HepG2 (cell line): Measurements from ENCODE around the gene BAHCC1. TPM values are rescaled to one million over a fixed set of nuclear protein-coding genes. Genes with fewer than 3 reads are reported as not detected.
A peak's percentile ranks its signal among the peaks of the same experiment; 100 is the strongest.

Experiments used
- ATF3 ChIP-seq: sonication (generic); formaldehyde crosslinking; IDR thresholded peaks from 2 replicates; pipeline ENCODE4 v1.4.0; 2020; ENCODE audit warnings: missing genetic modification reagents
- ATM ChIP-seq: fragments of 450-650 bp; IDR thresholded peaks from 2 replicates; pipeline ENCODE4 v1.7.1; 2017; ENCODE audit warnings: mild to moderate bottlenecking, borderline replicate concordance
- CCAR2 ChIP-seq: fragments of 200-400 bp; formaldehyde crosslinking; optimal IDR thresholded peaks from 2 replicates; pipeline ENCODE3; 2018; ENCODE audit warnings: low read depth, mild to moderate bottlenecking, low read length, moderate library complexity
- HMGXB4 ChIP-seq, 2 experiments: sonication (generic) in 1 of 2; formaldehyde crosslinking in 1 of 2; IDR thresholded peaks; 2 replicates each; pipeline versions ENCODE4 v1.4.0 to v1.6.1; 2018 to 2020; ENCODE audit warnings: missing genetic modification reagents in 2 of 2, borderline replicate concordance in 1 of 2, low read depth in 1 of 2, mild to moderate bottlenecking in 1 of 2, missing biosample characterization in 1 of 2
- KDM3A ChIP-seq: IDR thresholded peaks from 2 replicates; pipeline ENCODE4 v1.6.1; 2018; ENCODE audit warnings: low read depth, missing compliant biosample characterization
- KDM5A ChIP-seq: fragments of 200-600 bp; sonication (generic); IDR thresholded peaks from 2 replicates; pipeline ENCODE4 v1.7.0; 2018; ENCODE audit warnings: antibody characterized with exemption, mild to moderate bottlenecking, low read length, borderline replicate concordance
- KDM6A ChIP-seq: IDR thresholded peaks from 2 replicates; pipeline ENCODE4 v1.6.1; 2016; ENCODE audit warnings: low read depth
- KLF15 ChIP-seq: sonication (generic); formaldehyde crosslinking; IDR thresholded peaks from 2 replicates; pipeline ENCODE4 v1.8.1; 2023; ENCODE audit warnings: borderline replicate concordance, mild to moderate bottlenecking, inconsistent platforms, missing genetic modification reagents, mixed read lengths
- MED1 ChIP-seq: sonication (generic); formaldehyde crosslinking; IDR thresholded peaks from 2 replicates; pipeline ENCODE4 v1.4.0; 2020; ENCODE audit warnings: missing genetic modification reagents
- MNT ChIP-seq: fragments of 450-650 bp; IDR thresholded peaks from 2 replicates; pipeline ENCODE4 v1.6.1; 2016
- NFKBIZ ChIP-seq: IDR thresholded peaks from 2 replicates; pipeline ENCODE4 v1.6.1; 2018; ENCODE audit warnings: missing genetic modification reagents, missing compliant biosample characterization
- REL ChIP-seq: sonication (generic); formaldehyde crosslinking; conservative IDR thresholded peaks from 2 replicates; pipeline ENCODE4 v1.8.0; 2022; ENCODE audit warnings: mild to moderate bottlenecking, missing genetic modification reagents, moderate library complexity
- TEF ChIP-seq: sonication (generic); formaldehyde crosslinking; IDR thresholded peaks from 2 replicates; pipeline ENCODE4 v1.5.0; 2020; ENCODE audit warnings: missing genetic modification reagents
- ZNF18 ChIP-seq: sonication (generic); formaldehyde crosslinking; IDR thresholded peaks from 2 replicates; pipeline ENCODE4 v1.8.0; 2022; ENCODE audit warnings: mild to moderate bottlenecking, missing genetic modification reagents; ENCODE audit not compliant: insufficient replicate concordance
- ZNF3 ChIP-seq: IDR thresholded peaks from 2 replicates; pipeline ENCODE4 v1.7.0; 2017; ENCODE audit warnings: inconsistent platforms
- ZNF331 ChIP-seq: sonication (generic); formaldehyde crosslinking; IDR thresholded peaks from 2 replicates; pipeline ENCODE4 v1.4.0; 2020; ENCODE audit warnings: missing genetic modification reagents
- ZNF850 ChIP-seq: sonication (generic); formaldehyde crosslinking; conservative IDR thresholded peaks from 2 replicates; pipeline ENCODE4 v1.9.0; 2021; ENCODE audit warnings: mild to moderate bottlenecking, missing genetic modification reagents
- polyA plus RNA-seq, 8 experiments: library from polyadenylated mRNA; depleted of rRNA in 3 of 8; stranded (reverse) in 7 of 8; unstranded in 1 of 8; fragments of >200 nt; fragmentation: Illumina TruSeq in 4 of 8; extraction: Trizol in 4 of 8; gene quantifications; 2 replicates each; pipeline versions ENCODE4 v1.2.1 to v1.2.3, GENCODE V29; 2011 to 2016; ENCODE audit warnings: low read depth in 4 of 8, missing spikeins in 1 of 8, mixed read lengths in 1 of 8; ENCODE audit not compliant: insufficient read depth in 1 of 8
- total RNA-seq, 5 experiments: library from RNA; depleted of rRNA; stranded (reverse); fragments of >200 nt; fragmentation: Illumina TruSeq; extraction: Trizol; gene quantifications; 2 replicates each; pipeline ENCODE4 v1.2.3, GENCODE V29; 2016; ENCODE audit warnings: low read depth in 1 of 5

BAHCC1 gene
- total and polyA plus RNA-seq, 2 of the 13 experiments (the other 11 are each of a cell fraction or from before 2014, with no cell fraction given), result 1.4 to 1.7 TPM

GRCh38 chr17:81393684-81394376 lies 1.4 kb upstream of the BAHCC1 start (continued):
- TF ChIP-seq ATM (no peak), ATF3 (CRISPR knock-in tag) (no peak), ZNF331 (CRISPR knock-in tag) (peak; percentile 76), ZNF3 (CRISPR knock-in tag) (peak; percentile 95), KDM5A (peak; percentile 43; the same call in 1 of the 2 replicates), TEF (CRISPR knock-in tag) (no peak), ZNF18 (no peak), KDM6A (CRISPR knock-in tag) (peak; percentile 47; the same call in 1 of the 2 replicates), ZNF850 (peak; percentile 14; the same call in 1 of the 2 replicates), NFKBIZ (CRISPR knock-in tag) (0 out of 2 replicates have a peak, but pooled peaks have one; percentile 61), CCAR2 (peak; percentile 95), KLF15 (CRISPR knock-in tag) (peak; percentile 68; the same call in 1 of the 2 replicates), REL (CRISPR knock-in tag) (no peak), HMGXB4 (CRISPR knock-in tag; IDR thresholded peaks at IDR 0.05; ENCODE audit: borderline replicate concordance in 1 of 2, low read depth in 1 of 2) (peak; percentile 71 to 73; a peak in 2 of 4 replicates), MED1 (peak; percentile 88), KDM3A (CRISPR knock-in tag) (peak; percentile 82; the same call in 1 of the 2 replicates), MNT (no peak)
